ENCODE results near the gene CENPP.
"Not testable (repeated sequence)": the region's sequence is repeated elsewhere in the genome, so short reads cannot be mapped to it uniquely, and the experiment has no call there.

Gene CENPP

DNA sequence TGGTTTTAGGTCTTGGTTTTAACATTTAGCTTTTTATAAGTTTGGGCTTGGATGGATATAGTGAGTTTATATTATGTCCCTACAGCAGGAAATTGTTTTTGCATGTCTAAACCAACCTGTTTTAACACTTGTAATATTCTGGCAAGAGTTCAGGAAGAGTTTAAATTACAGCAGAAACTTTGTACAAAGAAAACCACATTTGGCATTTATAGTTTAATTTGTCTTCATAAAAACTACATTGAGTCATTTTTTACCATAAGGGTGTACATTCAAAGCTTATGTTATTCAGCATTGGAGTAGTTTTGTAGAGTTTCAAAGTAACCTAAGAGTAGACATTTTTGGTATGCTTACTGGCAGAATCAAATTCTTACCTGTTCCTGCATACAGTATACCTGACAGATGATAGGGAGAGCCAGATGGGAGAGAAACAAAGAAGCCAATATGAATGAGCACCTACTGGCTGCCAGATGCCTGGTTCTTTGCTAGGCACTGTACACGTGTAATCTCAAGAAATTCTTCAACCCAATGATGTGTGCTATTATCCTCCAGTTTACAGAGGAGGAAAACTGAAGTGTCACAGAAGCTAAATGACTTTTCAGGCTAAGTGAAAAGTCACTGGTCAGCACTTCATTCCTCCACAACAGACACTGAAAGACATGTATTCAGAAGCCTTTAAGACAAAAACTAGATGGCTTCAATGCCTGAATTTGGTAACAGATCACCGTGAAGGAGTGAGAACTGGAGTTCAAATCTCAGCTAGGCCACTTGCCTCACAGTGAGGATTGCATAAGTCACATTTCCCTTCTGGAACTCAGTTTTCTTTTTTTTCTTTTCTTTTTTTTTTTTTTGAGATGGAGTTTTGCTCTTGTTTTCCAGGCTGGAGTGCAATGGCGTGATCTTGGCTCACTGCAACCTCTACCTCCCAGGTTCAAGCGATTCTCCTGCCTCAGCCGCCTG is 235.9 kb downstream of the CENPP start:
- no peak for TF ChIP-seq CTCF (IDR thresholded peaks at IDR 0.05; ENCODE audit: control extremely low read depth, extremely low read depth, low read depth, missing control alignments)
- no peak for DNase-seq (ENCODE audit: extremely low spot score)
- ChIA-PET POLR2A (no interaction called here), CTCF (no interaction called here)

DNA sequence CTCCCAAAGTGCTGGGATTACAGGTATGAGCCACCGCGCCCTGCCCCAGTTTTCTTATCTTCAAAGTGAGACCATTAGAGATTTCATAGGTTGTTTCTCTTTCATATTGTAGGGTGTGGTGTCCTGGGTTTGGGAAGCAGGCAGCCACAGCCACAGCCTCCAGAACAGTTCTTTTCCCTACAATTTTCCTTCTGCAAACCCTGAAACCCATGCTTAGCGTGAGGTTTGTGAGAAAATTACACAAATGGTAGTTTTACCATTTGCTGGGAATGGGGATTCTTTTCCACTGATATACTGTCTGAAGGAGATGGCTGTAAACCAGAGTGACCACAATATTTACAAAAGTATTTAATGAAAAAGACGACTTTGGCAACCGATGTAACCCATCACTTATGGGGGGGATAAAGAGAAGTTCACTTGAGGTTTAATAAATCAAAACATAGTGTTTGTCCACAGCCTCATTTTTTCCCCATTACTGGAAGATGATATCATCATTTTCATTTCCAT is 236.8 kb downstream of the CENPP start:
- DNase-seq (ENCODE audit: extremely low spot score) = no peak
- ChIA-PET POLR2A (no interaction called here), CTCF (no interaction called here)
- no peak for TF ChIP-seq CTCF (IDR thresholded peaks at IDR 0.05; ENCODE audit: control extremely low read depth, extremely low read depth, low read depth, missing control alignments)

GRCh38 chr9:92563116-92564100 is 237.7 kb downstream of the CENPP start:
- ChIA-PET CTCF (no interaction called here), POLR2A (no interaction called here)
- no peak for TF ChIP-seq CTCF (IDR thresholded peaks at IDR 0.05; ENCODE audit: control extremely low read depth, extremely low read depth, low read depth, missing control alignments)
- DNase-seq (ENCODE audit: extremely low spot score) = no peak

- DNase-seq (ENCODE audit: extremely low spot score) = no peak
- POLR2A ChIA-PET = no interaction called here
- CTCF ChIA-PET = no interaction called here
- TF ChIP-seq CTCF (IDR thresholded peaks at IDR 0.05; ENCODE audit: control extremely low read depth, extremely low read depth, low read depth, missing control alignments) = no peak
These were observed 238.8 kb downstream of the CENPP start for GRCh38 chr9:92564504-92564903.

DNA sequence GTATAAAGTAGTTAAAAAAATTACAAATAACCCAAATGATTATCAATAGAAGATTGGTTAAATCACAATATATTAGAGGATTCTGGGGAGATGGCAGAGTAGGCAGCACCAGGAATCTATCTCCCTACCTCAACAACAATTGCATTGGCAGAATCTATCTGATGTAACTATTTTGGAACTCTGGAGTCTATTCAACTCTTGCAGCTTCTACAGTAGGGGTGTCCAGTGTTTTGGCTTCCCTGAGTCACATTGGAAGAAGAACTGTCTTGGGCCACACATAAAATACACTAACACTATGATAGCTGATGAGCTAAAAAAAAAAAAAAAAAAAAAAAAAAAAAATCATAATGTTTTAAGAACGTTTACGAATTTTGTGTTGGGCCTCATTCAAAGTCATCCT is 239.2 kb downstream of the CENPP start:
- POLR2A ChIA-PET = no interaction called here
- CTCF ChIA-PET = no interaction called here
- no peak for TF ChIP-seq CTCF (IDR thresholded peaks at IDR 0.05; ENCODE audit: control extremely low read depth, extremely low read depth, low read depth, missing control alignments)
- DNase-seq (ENCODE audit: extremely low spot score) = no peak

- POLR2A ChIA-PET; CTCF ChIA-PET; DNase-seq (ENCODE audit: extremely low spot score): not testable (repeated sequence)
These were observed 246.1 kb downstream of the CENPP start for GRCh38 chr9:92571871-92572270.

DNA sequence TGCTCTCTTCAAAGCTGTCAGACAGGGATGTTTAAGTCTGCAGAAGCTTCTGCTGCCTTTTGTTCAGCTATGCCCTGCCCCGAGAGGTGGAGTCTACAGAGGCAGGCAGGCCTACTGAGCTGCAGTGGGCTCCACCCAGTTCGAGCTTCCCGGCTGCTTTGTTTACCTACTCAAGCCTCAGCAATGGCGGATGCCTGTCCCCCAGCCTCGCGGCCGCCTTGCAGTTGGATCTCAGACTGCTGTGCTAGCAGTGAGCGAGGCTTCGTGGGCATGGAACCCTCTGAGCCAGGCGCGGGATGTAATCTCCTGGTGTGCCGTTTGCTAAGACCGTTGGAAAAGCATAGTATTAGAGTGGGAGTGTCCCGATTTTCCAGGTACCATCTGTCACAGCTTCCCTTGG is 247.9 kb downstream of the CENPP start:
- CTCF ChIA-PET; DNase-seq (ENCODE audit: extremely low spot score); POLR2A ChIA-PET: not testable (repeated sequence)
